GM19467 (cell line): Measurements from ENCODE around the gene CTTNBP2.

Source experiments
- ATAC-seq: cut with Tn5 transposase; IDR thresholded peaks from one replicate; pipeline ENCODE4 v1.9.1; 2021; ENCODE audit warnings: mild to moderate bottlenecking, moderate library complexity; ENCODE audit not compliant: unreplicated experiment

CTTNBP2 gene

DNA sequence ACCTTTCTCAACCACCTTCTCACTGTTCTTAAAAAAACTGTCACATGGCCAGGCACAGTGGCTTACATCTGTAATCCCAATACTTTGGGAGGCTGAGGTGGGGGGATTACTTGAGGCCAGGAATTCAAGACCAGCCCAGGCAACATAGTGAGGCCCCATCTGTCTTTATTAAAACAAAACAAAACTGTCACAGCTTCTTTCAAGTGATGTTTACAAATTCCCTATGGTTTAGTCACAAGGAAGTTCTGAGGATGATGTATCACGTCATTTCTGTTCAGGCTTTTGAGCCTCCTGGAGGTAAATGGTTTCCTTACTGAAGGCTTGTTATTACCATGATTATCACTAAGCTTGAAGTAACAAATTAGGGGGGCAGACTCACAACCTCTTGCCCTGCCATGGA, 207.2 kb downstream of the CTTNBP2 start:
- ATAC-seq: no peak

DNA sequence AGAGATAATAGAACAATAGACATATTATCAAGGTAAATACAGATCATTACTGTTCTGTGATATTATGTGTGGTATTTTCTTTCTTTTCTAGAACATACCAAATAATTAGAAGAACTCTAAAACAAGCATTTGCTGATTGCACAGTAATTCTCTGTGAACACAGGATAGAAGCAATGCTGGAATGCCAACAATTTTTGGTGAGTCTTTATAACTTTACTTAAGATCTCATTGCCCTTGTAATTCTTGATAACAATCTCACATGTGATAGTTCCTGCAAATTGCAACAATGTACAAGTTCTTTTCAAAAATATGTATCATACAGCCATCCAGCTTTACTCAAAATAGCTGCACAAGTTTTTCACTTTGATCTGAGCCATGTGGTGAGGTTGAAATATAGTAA, 207.9 kb downstream of the CTTNBP2 start:
- ATAC-seq: no peak

DNA sequence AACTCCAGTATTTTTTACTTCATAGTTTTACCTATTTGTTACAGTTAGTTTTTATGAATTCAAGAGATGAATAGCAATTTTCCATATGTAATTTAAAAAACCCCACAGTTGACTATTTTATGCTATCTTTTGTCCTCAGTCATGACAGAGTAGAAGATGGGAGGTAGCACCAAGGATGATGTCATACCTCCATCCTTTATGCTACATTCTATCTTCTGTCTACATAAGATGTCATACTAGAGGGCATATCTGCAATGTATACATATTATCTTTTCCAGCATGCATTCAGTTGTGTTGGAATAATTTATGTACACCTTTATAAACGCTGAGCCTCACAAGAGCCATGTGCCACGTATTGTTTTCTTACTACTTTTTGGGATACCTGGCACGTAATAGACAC, 209.2 kb downstream of the CTTNBP2 start:
- no peak for ATAC-seq

- no peak for ATAC-seq
Observed at GRCh38 chr7:117661328-117661727, 211.9 kb downstream of the CTTNBP2 start.
